Middle frontal gyrus (tissue), 1 donor: ENCODE data around the gene CTIF.
"Not testable (repeated sequence)": the region's sequence is repeated elsewhere in the genome, so short reads cannot be mapped to it uniquely, and the experiment has no call there.

ENCODE experiments used
- DNase-seq: peaks from one replicate; pipeline ENCODE4 v3.0.0-alpha.2; 2015; ENCODE audit warnings: low spot score; ENCODE audit errors: extremely low spot score

CTIF gene

GRCh38 chr18:48703418-48703817 is 164.6 kb downstream of the CTIF start:
- DNase-seq, result no peak

GRCh38 chr18:48705043-48705442 is 166.2 kb downstream of the CTIF start:
- no peak for DNase-seq

GRCh38 chr18:48705531-48705930 is 166.7 kb downstream of the CTIF start:
- no peak for DNase-seq

GRCh38 chr18:48706731-48707130 is 167.9 kb downstream of the CTIF start:
- DNase-seq, result no peak

- no peak for DNase-seq
These were observed 168.9 kb downstream of the CTIF start for GRCh38 chr18:48707636-48708296.

- DNase-seq, result no peak
These were observed 170.0 kb downstream of the CTIF start for GRCh38 chr18:48708807-48709206.

GRCh38 chr18:48709371-48710062 is 170.7 kb downstream of the CTIF start:
- DNase-seq, result no peak

- DNase-seq, result no peak
These were observed 173.0 kb downstream of the CTIF start for GRCh38 chr18:48711651-48712486.

- DNase-seq, result no peak
These were observed 174.5 kb downstream of the CTIF start for GRCh38 chr18:48713309-48713708.

GRCh38 chr18:48714873-48715272 is 176.0 kb downstream of the CTIF start:
- DNase-seq, result no peak

- DNase-seq, result no peak
These were observed 177.0 kb downstream of the CTIF start for GRCh38 chr18:48715711-48716361.

- DNase-seq, result not testable (repeated sequence)
These were observed 178.4 kb downstream of the CTIF start for GRCh38 chr18:48717227-48717626.

- no peak for DNase-seq
These were observed 179.6 kb downstream of the CTIF start for GRCh38 chr18:48718251-48718959.

GRCh38 chr18:48719388-48719787 is 180.6 kb downstream of the CTIF start:
- DNase-seq, result no peak

- peak; percentile 39 for DNase-seq
These were observed 181.3 kb downstream of the CTIF start for GRCh38 chr18:48719974-48720654.

- no peak for DNase-seq
These were observed 181.8 kb downstream of the CTIF start for GRCh38 chr18:48720655-48721025.

- no peak for DNase-seq
These were observed 182.5 kb downstream of the CTIF start for GRCh38 chr18:48721312-48721711.

GRCh38 chr18:48723016-48723415 is 184.2 kb downstream of the CTIF start:
- DNase-seq, result no peak

GRCh38 chr18:48723837-48724236 is 185.0 kb downstream of the CTIF start:
- no peak for DNase-seq

GRCh38 chr18:48724442-48724841 is 185.6 kb downstream of the CTIF start:
- DNase-seq, result no peak

GRCh38 chr18:48724939-48725338 is 186.1 kb downstream of the CTIF start:
- no peak for DNase-seq
